ENCODE results near the gene HSPB1.

Gene HSPB1

DNA sequence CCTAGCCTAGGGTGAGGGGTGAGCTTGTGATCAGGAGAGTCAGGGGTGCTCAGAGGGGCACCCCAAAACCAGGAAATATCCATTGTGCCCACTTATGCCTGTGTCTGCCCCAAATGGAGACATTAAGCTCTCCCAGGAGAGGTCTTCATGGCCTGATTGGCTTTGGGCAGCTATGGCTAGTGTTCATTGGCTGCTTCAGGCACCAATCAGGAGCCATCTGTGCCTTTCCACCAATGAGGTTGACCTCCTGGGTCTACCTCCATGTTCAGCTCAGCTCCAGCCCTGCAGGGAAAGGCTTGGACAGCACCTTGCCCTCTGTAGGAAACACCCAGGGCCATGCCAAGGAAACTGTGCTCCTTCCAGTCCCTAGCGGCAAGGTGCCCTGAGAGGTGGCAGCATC lies 23.9 kb upstream of the HSPB1 start:
- Histone ChIP-seq H3K79me2 (ENCODE audit: insufficient read depth, low read depth) (no peaks in the 10 kb centered on the region), H3K4me2 (no peak overlapping the region), H3K4me1 (ENCODE audit: low read depth, poor library complexity, severe bottlenecking) (peaks cover 8% of the 10 kb centered on the region), H3K27me3 (ENCODE audit: insufficient read depth, low read depth) (peaks cover 59% of the 10 kb centered on the region), H3K9ac (no peak overlapping the region), H3K27ac (no peak overlapping the region), H3K4me3 (IDR thresholded peaks at IDR 0.05; ENCODE audit: insufficient read depth, low read depth, low read length) (no peak overlapping the region), H4K20me1 (ENCODE audit: insufficient read depth) (no peaks in the 10 kb centered on the region), H2AFZ (ENCODE audit: low read depth) (no peak overlapping the region), H3K36me3 (ENCODE audit: insufficient read depth) (no peaks in the 10 kb centered on the region)
- no peak for TF ChIP-seq CTCF (conservative IDR thresholded peaks at IDR 0.05; ENCODE audit: low read depth, low read length)

DNA sequence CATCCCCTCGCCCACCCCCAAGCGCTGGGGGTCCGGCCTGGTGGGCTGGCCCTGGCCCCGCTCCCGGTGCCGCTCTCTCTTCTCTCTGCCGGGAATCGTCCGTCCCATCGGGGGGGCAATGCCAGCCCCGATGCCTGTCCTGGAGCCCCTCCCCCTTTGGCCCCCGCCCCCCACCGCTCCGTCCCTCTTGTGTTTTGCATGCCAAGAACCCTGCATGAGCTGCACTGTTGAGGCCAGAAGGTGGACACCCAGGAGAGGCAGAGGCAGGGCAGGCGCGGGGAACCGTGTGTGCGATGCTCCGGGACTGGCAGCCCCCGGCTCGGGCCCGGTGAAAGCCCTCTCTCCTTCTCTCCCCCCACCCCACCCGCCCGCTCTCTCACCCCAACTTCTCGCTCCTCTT lies 22.1 kb upstream of the HSPB1 start:
- no peak for TF ChIP-seq CTCF (conservative IDR thresholded peaks at IDR 0.05; ENCODE audit: low read depth, low read length)
- Histone ChIP-seq H3K27ac (no peak overlapping the region), H4K20me1 (ENCODE audit: insufficient read depth) (no peaks in the 10 kb centered on the region), H3K4me2 (no peak overlapping the region), H3K79me2 (ENCODE audit: insufficient read depth, low read depth) (no peaks in the 10 kb centered on the region), H2AFZ (ENCODE audit: low read depth) (no peak overlapping the region), H3K4me3 (IDR thresholded peaks at IDR 0.05; ENCODE audit: insufficient read depth, low read depth, low read length) (no peak overlapping the region), H3K4me1 (ENCODE audit: low read depth, poor library complexity, severe bottlenecking) (peaks cover 4% of the 10 kb centered on the region), H3K36me3 (ENCODE audit: insufficient read depth) (no peaks in the 10 kb centered on the region), H3K9ac (no peak overlapping the region), H3K27me3 (ENCODE audit: insufficient read depth, low read depth) (peaks cover 77% of the 10 kb centered on the region)

DNA sequence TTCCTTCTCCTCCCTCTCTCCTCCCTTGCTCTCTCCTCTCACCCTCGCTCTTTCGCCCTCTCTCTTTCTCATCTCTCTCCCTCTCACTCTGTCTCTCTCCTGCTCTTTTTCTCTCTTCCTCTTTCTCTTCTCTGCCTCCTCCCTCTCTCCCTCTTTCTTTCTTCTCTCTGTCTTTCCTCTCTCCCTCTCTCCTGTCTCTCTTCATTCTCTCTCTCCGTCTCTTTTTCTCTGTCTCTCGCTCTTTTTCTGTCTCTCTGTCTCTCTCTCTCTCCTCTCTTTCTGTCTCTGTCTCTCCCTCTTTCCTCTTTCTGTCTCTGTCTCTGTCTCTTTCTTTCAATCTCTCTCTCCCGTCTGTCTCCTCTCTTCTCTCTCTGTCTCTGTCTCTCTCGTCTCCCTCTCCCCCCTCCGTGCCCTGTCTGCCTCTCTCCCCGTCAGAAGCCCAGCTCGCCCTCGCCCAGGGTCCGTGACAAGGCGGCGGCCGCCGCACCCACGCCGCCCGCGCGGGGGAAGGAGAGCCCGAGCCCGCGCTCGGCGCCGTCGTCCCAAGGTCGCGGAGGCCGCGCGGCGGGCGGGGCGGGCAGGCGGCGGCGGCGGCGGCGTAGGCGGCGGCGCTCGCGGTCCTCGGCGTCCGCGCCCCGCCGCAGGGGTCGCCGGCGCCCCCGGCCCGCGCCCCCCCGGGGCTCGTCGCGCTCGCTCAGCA lies 21.3 kb upstream of the HSPB1 start:
- H2AFZ ChIP-seq (ENCODE audit: low read depth), result peak overlapping the region; percentile 38; the same call in 1 of the 2 replicates
- H3K27me3 ChIP-seq (ENCODE audit: insufficient read depth, low read depth), result peaks cover 84% of the 10 kb centered on the region

GRCh38 chr7:76281706-76282343 lies 20.6 kb upstream of the HSPB1 start:
- Histone ChIP-seq H3K36me3 (ENCODE audit: insufficient read depth) (no peaks in the 10 kb centered on the region), H3K9ac (no peak overlapping the region), H3K4me3 (IDR thresholded peaks at IDR 0.05; ENCODE audit: insufficient read depth, low read depth, low read length) (no peak overlapping the region), H3K4me2 (no peak overlapping the region; the same call in 1 of the 2 replicates), H3K27me3 (ENCODE audit: insufficient read depth, low read depth) (peaks cover 77% of the 10 kb centered on the region), H2AFZ (ENCODE audit: low read depth) (no peak overlapping the region), H3K79me2 (ENCODE audit: insufficient read depth, low read depth) (no peaks in the 10 kb centered on the region), H3K4me1 (ENCODE audit: low read depth, poor library complexity, severe bottlenecking) (peaks cover 4% of the 10 kb centered on the region), H3K27ac (no peak overlapping the region), H4K20me1 (ENCODE audit: insufficient read depth) (no peaks in the 10 kb centered on the region)
- no peak for TF ChIP-seq CTCF (conservative IDR thresholded peaks at IDR 0.05; ENCODE audit: low read depth, low read length)

More for the DNA sequence above, 21.3 kb upstream of the HSPB1 start:
- Histone ChIP-seq H3K9ac (no peak overlapping the region), H3K4me1 (ENCODE audit: low read depth, poor library complexity, severe bottlenecking) (peaks cover 4% of the 10 kb centered on the region), H3K36me3 (ENCODE audit: insufficient read depth) (no peaks in the 10 kb centered on the region), H3K27ac (no peak overlapping the region), H3K4me3 (IDR thresholded peaks at IDR 0.05; ENCODE audit: insufficient read depth, low read depth, low read length) (no peak overlapping the region), H3K4me2 (no peak overlapping the region), H3K79me2 (ENCODE audit: insufficient read depth, low read depth) (no peaks in the 10 kb centered on the region), H4K20me1 (ENCODE audit: insufficient read depth) (no peaks in the 10 kb centered on the region)
- TF ChIP-seq CTCF (conservative IDR thresholded peaks at IDR 0.05; ENCODE audit: low read depth, low read length), result no peak
